ENCODE measurements around the gene AMBRA1. TPM values are rescaled to one million over a fixed set of nuclear protein-coding genes. Genes with fewer than 3 reads are reported as not detected.

AMBRA1 gene
- total RNA-seq, 4 donors from 2014 or later: 20.2 to 31.3 (median 25.9) TPM

DNA sequence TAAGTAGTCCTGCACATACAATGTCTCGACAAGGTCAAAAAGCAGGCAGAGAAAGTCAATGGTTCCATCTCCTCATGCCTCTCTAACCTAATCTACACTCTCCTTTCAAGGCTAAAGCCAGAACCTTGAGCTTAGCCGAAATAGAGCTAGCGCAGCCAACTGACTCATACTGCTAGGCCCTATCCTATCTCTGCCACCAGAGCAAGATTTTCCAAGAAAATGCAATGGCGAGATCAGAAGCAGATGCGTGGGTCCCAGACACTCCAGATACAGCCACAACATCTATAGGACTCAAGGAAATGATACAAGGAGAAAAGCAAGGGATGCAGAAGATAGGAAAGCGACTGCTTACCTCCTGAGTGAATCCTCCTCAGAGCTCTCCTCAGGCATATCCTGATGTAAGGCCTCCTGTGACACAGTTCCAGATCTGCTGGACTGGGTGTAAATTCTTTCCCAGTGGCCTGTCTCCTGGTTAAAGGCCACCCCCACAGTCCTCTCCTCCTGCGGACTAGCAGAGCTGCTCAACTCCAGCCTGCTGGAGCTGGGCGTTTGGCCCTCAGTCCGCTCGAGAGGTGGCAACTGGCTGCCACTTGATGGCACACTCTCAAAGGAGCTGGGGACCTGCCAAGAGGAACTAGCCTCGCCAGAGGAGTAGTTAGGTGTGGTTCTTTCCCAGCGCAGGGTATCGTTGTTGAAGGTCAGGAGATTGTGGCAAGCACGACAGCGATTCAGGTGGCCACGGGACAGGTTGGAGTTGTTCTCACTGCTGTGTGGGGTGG, 52.0 kb downstream of the AMBRA1 start:
- no peak for DNase-seq
- H3K4me3 ChIP-seq: no peak overlapping the region
- H3K36me3 ChIP-seq: peaks cover 10 to 79% (median 27%) of the 10 kb centered on the region in 3 donors
- H3K27ac ChIP-seq: peak overlapping the region; percentile 43 to 77 (median 66)
- 77 to 87% methylated on average over 6 to 7 of the region's 16 CpGs for WGBS, 2 donors
- H3K27me3 ChIP-seq: no peaks in the 10 kb centered on the region
- intact Hi-C loops (cut with DNase I): no loop called here
- H3K4me1 ChIP-seq: peaks cover 0 to 14% (median 0%) of the 10 kb centered on the region in 3 donors
- no peaks in the 10 kb centered on the region for H3K9me3 ChIP-seq
- TF ChIP-seq POLR2A (IDR thresholded peaks at IDR 0.05): no peak
- TF ChIP-seq, protein P1, sequence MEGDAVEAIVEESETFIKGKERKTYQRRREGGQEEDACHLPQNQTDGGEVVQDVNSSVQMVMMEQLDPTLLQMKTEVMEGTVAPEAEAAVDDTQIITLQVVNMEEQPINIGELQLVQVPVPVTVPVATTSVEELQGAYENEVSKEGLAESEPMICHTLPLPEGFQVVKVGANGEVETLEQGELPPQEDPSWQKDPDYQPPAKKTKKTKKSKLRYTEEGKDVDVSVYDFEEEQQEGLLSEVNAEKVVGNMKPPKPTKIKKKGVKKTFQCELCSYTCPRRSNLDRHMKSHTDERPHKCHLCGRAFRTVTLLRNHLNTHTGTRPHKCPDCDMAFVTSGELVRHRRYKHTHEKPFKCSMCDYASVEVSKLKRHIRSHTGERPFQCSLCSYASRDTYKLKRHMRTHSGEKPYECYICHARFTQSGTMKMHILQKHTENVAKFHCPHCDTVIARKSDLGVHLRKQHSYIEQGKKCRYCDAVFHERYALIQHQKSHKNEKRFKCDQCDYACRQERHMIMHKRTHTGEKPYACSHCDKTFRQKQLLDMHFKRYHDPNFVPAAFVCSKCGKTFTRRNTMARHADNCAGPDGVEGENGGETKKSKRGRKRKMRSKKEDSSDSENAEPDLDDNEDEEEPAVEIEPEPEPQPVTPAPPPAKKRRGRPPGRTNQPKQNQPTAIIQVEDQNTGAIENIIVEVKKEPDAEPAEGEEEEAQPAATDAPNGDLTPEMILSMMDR (IDR thresholded peaks at IDR 0.05): peak in 1 of 6 experiments; percentile 38

DNA sequence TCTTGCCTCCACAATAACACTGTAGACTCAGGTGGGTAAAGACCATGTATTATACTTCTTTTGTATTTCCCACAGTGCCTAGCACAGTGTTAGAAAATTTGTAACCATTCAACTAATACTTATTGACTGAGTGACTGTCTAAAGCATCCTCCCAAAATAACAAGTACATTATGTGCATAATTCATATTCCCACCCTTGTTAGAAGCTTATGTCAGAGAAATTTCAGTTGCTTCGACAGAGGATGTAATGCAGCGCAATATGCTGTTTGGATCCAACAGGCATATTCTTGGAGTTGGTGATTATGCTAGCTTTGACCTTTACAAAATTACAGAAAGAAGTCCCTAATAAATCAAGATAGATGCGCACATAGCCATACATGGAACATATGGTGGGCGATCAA, 53.0 kb downstream of the AMBRA1 start:
- no peak overlapping the region for H3K4me3 ChIP-seq
- H3K27me3 ChIP-seq: no peaks in the 10 kb centered on the region
- H3K9me3 ChIP-seq: no peaks in the 10 kb centered on the region
- no peak overlapping the region for H3K27ac ChIP-seq
- WGBS, 2 donors: 93 to 95% methylated on average over 4 of the region's 4 CpGs
- intact Hi-C loops (cut with DNase I): no loop called here
- TF ChIP-seq, protein P1 (IDR thresholded peaks at IDR 0.05): no peak
- no peak for TF ChIP-seq POLR2A (IDR thresholded peaks at IDR 0.05)
- H3K36me3 ChIP-seq: peaks cover 10 to 70% (median 24%) of the 10 kb centered on the region in 3 donors
- H3K4me1 ChIP-seq: peaks cover 0 to 14% (median 0%) of the 10 kb centered on the region in 3 donors
- DNase-seq: no peak

DNA sequence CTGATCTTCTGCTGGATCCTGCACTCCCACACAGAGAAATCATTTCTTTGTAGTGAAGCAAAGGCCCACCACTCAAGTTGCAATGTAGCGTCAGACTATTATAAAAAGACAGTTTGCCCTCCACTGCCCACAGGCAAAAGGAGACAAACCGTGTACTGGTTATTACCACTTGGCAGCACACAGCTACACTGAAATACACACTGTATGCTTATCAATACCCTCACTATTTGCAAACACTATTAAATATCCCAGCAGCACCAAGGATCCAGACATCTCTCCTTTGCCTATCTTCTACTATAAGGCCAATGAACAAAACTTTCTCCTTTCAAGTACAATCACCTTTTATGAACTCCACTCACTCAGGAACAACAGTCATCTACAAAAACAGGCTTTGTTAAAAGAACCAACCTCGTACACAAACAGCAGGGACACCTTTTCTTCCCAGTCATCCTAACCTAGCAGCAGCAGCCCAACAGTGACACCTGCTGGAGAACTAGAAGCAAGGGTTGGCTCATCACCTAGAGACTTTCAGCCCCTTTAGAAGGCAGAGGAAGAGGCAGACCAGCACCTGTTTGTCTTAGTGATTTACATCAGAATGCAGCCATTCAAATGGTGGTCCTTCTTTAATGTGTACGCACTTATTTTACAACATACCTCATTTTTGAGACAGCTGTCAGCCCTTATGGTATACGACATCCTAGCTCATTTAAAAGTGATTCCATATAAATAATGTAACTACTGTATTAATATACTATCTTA, 56.1 kb downstream of the AMBRA1 start:
- intact Hi-C loops (cut with DNase I): no loop called here
- no peak overlapping the region for H3K4me3 ChIP-seq
- TF ChIP-seq POLR2A (IDR thresholded peaks at IDR 0.05): no peak
- TF ChIP-seq, protein P1 (IDR thresholded peaks at IDR 0.05): peak; percentile 70 to 86 (median 77)
- H3K9me3 ChIP-seq: no peaks in the 10 kb centered on the region
- H3K27ac ChIP-seq: no peak overlapping the region
- H3K4me1 ChIP-seq: peaks cover 0 to 23% (median 0%) of the 10 kb centered on the region in 3 donors
- peaks cover 5 to 39% (median 19%) of the 10 kb centered on the region in 3 donors for H3K36me3 ChIP-seq
- H3K27me3 ChIP-seq: no peaks in the 10 kb centered on the region
- WGBS, 2 donors: 52 to 55% methylated on average over 5 of the region's 5 CpGs
- DNase-seq: no peak

DNA sequence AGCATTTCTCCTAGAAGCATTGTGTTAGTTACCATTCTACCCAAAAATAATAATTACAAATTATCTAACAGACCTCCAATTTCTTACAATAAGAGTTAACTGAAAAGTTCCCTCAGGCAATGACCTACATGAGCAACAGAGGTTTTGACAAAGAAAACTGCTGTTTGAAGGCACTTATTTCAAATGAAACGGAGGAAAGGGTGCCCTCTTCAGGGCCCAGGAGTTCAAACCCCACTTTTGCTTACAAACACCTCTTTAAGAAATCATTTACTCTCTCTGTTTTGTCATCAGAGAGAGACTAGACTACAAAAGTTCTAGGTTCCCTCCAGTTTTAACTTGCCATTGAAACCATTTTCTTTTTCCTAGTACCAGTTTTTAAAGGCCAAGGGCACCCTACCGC, 56.7 kb downstream of the AMBRA1 start:
- Histone ChIP-seq H3K4me1 (peaks cover 0 to 17% (median 0%) of the 10 kb centered on the region in 3 donors), H3K27me3 (no peaks in the 10 kb centered on the region), H3K4me3 (no peak overlapping the region), H3K36me3 (peaks cover 0 to 33% (median 13%) of the 10 kb centered on the region in 3 donors), H3K9me3 (no peaks in the 10 kb centered on the region), H3K27ac (no peak overlapping the region)
- intact Hi-C loops (cut with DNase I): no loop called here
- TF ChIP-seq, protein P1 (IDR thresholded peaks at IDR 0.05): no peak
- TF ChIP-seq POLR2A (IDR thresholded peaks at IDR 0.05): no peak
- 71 to 72% methylated on average over 2 of the region's 2 CpGs for WGBS, 2 donors
- no peak for DNase-seq

DNA sequence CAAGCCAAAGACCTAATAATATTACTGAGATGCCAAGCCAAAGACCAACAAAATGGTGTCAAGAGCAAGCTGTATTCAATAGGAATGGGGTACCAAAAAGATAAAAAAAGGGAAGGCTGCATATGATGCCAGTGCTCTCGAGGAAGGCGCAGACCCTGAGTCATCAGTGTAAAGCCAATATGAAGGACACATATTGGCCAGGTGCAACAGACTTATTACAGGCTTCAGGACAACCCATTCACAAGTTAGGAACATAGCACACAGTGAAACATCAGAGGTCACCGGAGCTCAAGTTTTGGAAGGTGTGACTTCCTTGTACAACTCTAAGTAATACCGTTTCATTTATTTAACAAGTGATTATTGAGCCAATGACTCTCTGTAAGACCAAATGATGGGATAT, 58.1 kb downstream of the AMBRA1 start:
- intact Hi-C loops (cut with DNase I): no loop called here
- Histone ChIP-seq H3K36me3 (peaks cover 0 to 19% (median 0%) of the 10 kb centered on the region in 3 donors), H3K4me1 (peaks cover 0 to 12% (median 0%) of the 10 kb centered on the region in 3 donors), H3K4me3 (no peak overlapping the region), H3K27ac (no peak overlapping the region), H3K9me3 (no peaks in the 10 kb centered on the region), H3K27me3 (no peaks in the 10 kb centered on the region)
- no peak for DNase-seq
- whole genome bisulfite sequencing, 2 donors: 80 to 88% methylated on average over 4 of the region's 4 CpGs
- TF ChIP-seq, protein P1 (IDR thresholded peaks at IDR 0.05): no peak
- TF ChIP-seq POLR2A (IDR thresholded peaks at IDR 0.05): no peak
